ENCODE measurements around the gene PHKB.

DNA sequence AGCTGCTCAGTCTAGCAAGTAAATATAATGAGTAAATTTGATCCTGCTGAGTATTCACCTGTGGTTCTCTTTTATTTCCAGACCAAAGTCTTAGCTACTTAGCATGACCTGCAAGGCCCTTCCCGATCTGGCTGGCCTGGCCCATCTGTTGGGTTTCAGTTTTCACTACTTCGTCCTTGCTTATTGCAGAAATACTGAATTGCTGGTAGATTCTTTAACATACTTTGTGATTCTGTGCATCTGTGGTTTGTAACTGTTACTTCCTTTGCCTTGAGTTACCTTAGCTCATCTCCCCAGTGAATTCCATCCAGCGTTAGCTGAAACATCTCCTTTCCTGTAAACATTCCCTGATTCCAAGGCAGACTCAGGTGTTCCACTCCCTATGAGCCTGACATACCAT lies 131.1 kb downstream of the PHKB start:
- TF ChIP-seq EZH2 (IDR thresholded peaks at IDR 0.05; ENCODE audit: insufficient read depth, poor library complexity, severe bottlenecking), result no peak
- TF ChIP-seq EZH2phosphoT487 (IDR thresholded peaks at IDR 0.05; ENCODE audit: insufficient read depth, low read depth), result no peak

Data from GM23248 (cell line).